BE2C (cell line): Measurements from ENCODE around the gene WSCD1.

ENCODE experiments used
- DNase-seq: peaks from one replicate; pipeline ENCODE4 v3.0.0-alpha.2; 2020
- H3K27me3 ChIP-seq: fragments of 250-450 bp; sonication (Bioruptor Pico); 2 replicates; pipeline ENCODE4 v1.5.1; 2020; ENCODE audit warnings: mild to moderate bottlenecking
- H3K36me3 ChIP-seq: fragments of 250-450 bp; sonication (Bioruptor Pico); 2 replicates; pipeline ENCODE4 v1.5.1; 2020; ENCODE audit warnings: mild to moderate bottlenecking
- H3K4me1 ChIP-seq: fragments of 250-450 bp; sonication (Bioruptor Pico); 2 replicates; pipeline ENCODE4 v1.5.1; 2020
- H3K4me3 ChIP-seq: 2 replicates; pipeline ENCODE4 v1.5.1; 2011; ENCODE audit warnings: low read depth, low read length
- H3K9me3 ChIP-seq: fragments of 250-450 bp; sonication (Bioruptor Pico); 2 replicates; pipeline ENCODE4 v1.5.1; 2020
- TF ChIP-seq, protein P1 (sequence below): IDR thresholded peaks from 2 replicates; pipeline ENCODE4 v1.5.1; 2012; ENCODE audit warnings: mild to moderate bottlenecking, low read depth, low read length

WSCD1 gene

DNA sequence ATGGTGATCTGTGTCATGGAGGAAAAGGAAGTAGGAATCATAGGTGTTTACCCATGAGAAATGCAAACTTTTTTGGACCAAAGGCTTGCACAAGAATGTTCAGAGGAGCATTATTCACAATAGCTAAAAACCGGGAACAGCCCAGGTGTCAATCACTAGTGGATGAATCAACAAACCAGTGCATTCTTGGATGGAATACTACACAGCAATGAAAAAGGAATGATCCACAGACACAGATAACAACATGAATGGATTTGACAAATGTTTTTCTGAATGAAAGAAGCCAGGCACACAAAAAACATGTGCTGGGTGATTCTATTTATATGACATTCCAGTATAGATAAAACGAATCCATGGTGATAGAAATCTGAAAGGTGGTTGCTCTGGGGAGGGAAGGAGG lies 36.0 kb downstream of the WSCD1 start:
- TF ChIP-seq, protein P1, sequence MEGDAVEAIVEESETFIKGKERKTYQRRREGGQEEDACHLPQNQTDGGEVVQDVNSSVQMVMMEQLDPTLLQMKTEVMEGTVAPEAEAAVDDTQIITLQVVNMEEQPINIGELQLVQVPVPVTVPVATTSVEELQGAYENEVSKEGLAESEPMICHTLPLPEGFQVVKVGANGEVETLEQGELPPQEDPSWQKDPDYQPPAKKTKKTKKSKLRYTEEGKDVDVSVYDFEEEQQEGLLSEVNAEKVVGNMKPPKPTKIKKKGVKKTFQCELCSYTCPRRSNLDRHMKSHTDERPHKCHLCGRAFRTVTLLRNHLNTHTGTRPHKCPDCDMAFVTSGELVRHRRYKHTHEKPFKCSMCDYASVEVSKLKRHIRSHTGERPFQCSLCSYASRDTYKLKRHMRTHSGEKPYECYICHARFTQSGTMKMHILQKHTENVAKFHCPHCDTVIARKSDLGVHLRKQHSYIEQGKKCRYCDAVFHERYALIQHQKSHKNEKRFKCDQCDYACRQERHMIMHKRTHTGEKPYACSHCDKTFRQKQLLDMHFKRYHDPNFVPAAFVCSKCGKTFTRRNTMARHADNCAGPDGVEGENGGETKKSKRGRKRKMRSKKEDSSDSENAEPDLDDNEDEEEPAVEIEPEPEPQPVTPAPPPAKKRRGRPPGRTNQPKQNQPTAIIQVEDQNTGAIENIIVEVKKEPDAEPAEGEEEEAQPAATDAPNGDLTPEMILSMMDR: no peak
- no peaks in the 10 kb centered on the region for H3K9me3 ChIP-seq
- H3K27me3 ChIP-seq: no peaks in the 10 kb centered on the region
- no peaks in the 10 kb centered on the region for H3K4me1 ChIP-seq
- H3K4me3 ChIP-seq: no peak overlapping the region
- no peak for DNase-seq
- no peaks in the 10 kb centered on the region for H3K36me3 ChIP-seq

DNA sequence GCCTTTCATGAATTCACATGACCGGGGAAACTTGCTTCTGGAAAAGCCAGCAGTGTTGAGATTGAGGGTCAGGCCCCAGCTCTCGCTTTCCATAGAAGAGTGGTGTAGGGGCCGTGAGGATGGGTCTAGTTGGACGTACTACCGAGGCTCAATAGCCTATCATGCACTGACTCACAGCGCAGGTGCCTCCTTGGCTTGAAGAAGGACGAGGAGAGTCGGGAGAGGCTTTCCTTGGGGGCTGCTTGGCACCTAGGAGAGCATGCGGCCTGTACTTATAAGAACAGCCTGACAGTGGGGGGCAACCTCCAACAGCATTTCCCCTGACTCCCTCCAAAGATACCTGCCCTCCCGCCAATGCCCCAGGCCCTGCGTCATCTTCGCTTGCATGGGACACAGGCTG lies 37.6 kb downstream of the WSCD1 start:
- Histone ChIP-seq H3K4me3 (no peak overlapping the region), H3K27me3 (no peaks in the 10 kb centered on the region), H3K36me3 (no peaks in the 10 kb centered on the region), H3K4me1 (no peaks in the 10 kb centered on the region), H3K9me3 (no peaks in the 10 kb centered on the region)
- TF ChIP-seq, protein P1: no peak
- no peak for DNase-seq

DNA sequence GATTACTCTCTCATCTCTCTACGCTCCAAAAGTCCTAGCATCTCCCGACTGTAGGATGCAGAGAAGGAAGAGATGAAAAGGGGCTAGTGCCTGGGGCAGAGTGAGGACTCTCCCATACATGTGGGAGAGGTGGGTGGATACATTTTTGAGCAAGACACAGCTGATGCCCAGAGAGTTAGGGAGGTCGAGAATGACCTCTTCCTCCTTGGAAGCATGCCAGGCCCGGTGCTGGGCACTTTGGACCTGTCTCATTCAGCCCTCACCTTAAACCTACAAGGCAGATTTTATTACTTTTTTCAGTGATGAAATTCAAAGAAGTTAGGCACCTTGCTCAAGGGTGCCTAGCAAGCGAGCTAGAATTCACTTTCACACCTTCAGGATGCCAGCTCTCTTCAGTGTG lies 38.2 kb downstream of the WSCD1 start:
- Histone ChIP-seq H3K4me1 (no peaks in the 10 kb centered on the region), H3K36me3 (no peaks in the 10 kb centered on the region), H3K4me3 (no peak overlapping the region), H3K9me3 (no peaks in the 10 kb centered on the region), H3K27me3 (no peaks in the 10 kb centered on the region)
- TF ChIP-seq, protein P1: no peak
- DNase-seq: no peak

DNA sequence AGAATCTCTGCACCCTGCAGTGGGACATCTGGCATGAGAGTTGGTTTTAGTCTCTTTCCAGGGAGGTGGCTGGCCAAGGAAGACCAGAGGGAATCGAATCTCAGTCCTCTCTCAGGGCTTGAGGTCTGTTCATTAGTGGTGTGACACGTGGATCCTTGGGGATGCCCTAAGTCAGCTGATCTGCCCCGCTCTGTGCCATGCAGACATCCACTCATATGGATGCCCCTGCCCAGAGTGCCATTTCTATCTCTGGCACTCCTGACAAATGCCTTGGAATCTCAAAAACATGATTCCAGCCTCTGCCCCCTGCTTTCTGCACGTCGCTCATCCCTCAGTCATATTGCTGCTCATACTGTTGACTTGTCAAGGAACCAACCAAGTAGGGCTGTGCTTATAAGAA lies 38.8 kb downstream of the WSCD1 start:
- TF ChIP-seq, protein P1: no peak
- no peak overlapping the region for H3K4me3 ChIP-seq
- no peaks in the 10 kb centered on the region for H3K9me3 ChIP-seq
- no peak for DNase-seq
- no peaks in the 10 kb centered on the region for H3K4me1 ChIP-seq
- H3K36me3 ChIP-seq: no peaks in the 10 kb centered on the region
- H3K27me3 ChIP-seq: no peaks in the 10 kb centered on the region

DNA sequence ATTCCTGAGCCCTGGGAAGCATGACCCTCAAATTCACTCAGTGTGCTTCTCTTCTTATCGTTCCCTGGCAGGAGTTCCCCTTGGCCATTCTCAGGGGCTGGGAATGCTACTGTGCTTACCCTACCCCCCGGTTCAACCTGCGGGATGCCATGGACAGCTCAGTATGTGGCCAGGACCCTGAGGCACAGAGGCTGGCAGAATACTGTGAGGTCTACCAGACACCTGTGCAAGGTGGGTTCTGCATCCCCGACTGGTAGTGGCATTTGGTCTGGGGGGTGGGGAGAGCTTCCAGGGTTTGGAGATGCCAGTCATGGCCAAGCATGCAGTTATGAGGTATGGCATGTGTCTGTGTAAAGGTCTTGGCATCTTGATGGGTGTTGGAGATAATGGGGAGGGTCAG lies 39.4 kb downstream of the WSCD1 start:
- H3K4me3 ChIP-seq: no peak overlapping the region
- H3K27me3 ChIP-seq: no peaks in the 10 kb centered on the region
- DNase-seq: no peak
- H3K4me1 ChIP-seq: no peaks in the 10 kb centered on the region
- TF ChIP-seq, protein P1: no peak
- no peaks in the 10 kb centered on the region for H3K36me3 ChIP-seq
- no peaks in the 10 kb centered on the region for H3K9me3 ChIP-seq

DNA sequence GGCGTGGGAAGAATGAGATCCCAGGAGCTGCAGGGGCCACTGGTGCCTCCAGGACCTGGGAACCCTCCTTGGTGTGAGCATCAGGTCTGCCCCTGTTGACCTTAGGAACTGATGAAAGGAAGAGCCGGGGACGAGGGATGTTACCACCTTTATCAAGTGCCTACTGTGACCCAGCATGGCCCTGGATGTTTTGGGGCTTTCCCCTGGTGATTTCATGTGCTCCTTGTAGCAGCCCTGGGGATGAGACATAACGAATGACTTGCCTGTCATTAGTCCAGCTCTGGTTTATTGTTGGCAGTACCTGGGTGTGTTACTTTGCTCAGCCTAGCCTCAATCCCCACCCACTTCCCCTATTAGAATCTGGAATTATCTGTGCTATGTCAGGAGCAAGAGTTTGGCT lies 39.9 kb downstream of the WSCD1 start:
- H3K4me3 ChIP-seq: no peak overlapping the region
- H3K9me3 ChIP-seq: no peaks in the 10 kb centered on the region
- no peaks in the 10 kb centered on the region for H3K4me1 ChIP-seq
- TF ChIP-seq, protein P1: no peak
- H3K36me3 ChIP-seq: no peaks in the 10 kb centered on the region
- no peaks in the 10 kb centered on the region for H3K27me3 ChIP-seq
- DNase-seq: no peak
